B cell (primary cell): ENCODE results near the gene SIK3. TPM values are rescaled to one million over a fixed set of nuclear protein-coding genes. Genes with fewer than 3 reads are reported as not detected.

Experiments used
- ATAC-seq: fragments of 200-7000 bp; cut with Tn5 transposase; one replicate; pipeline ENCODE4 v1.10.0; 2021; ENCODE audit warnings: low read depth, mild to moderate bottlenecking, moderate number of reproducible peaks, moderate library complexity
- CTCF ChIA-PET: fragments of 350-600 bp; sonication (Branson Sonifier 250); formaldehyde crosslinking; loops from one replicate; lab custom pipeline; 2021; ENCODE audit warnings: antibody characterized with exemption, inconsistent platforms; lab: Charles Lee
- POLR2A ChIA-PET: fragments of 350-600 bp; sonication (Branson Sonifier 250); formaldehyde crosslinking; loops from one replicate; lab custom pipeline; 2021; ENCODE audit warnings: antibody characterized with exemption; lab: Charles Lee
- DNase-seq: peaks from one replicate; pipeline ENCODE4 v3.0.0; 2013
- H2AFZ ChIP-seq: 2 replicates; pipeline ENCODE4 v1.6.1; 2012; ENCODE audit warnings: mild to moderate bottlenecking, low read depth, low read length; ENCODE audit not compliant: insufficient read depth, poor library complexity, severe bottlenecking
- H3K27ac ChIP-seq, 2 donors: 1 replicate in 1 of 2; 2 replicates in 1 of 2; pipeline ENCODE4 v1.5.1; 2012 to 2013; ENCODE audit warnings: low read length in 2 of 2, mild to moderate bottlenecking in 2 of 2, moderate library complexity in 1 of 2
- H3K27me3 ChIP-seq, 4 experiments: fragments of 200-600 bp in 1 of 4; sonication (generic) in 1 of 4; replicated peaks in 1 of 4; 1 replicate in 2 of 4; 2 replicates in 2 of 4; pipeline versions ENCODE4 v1.6.1 to v1.7.0; 2013 to 2016; ENCODE audit warnings: low read length in 3 of 4, mild to moderate bottlenecking in 2 of 4, mixed read lengths in 1 of 4, moderate library complexity in 1 of 4; ENCODE audit not compliant: insufficient read depth in 4 of 4, control insufficient read depth in 3 of 4; ENCODE audit errors: control extremely low read depth in 1 of 4
- H3K36me3 ChIP-seq, 2 experiments: replicated peaks in 1 of 2; 1 replicate in 1 of 2; 2 replicates in 1 of 2; pipeline versions ENCODE4 v1.6.1 to v1.7.1; 2013; ENCODE audit warnings: low read length in 1 of 2; ENCODE audit not compliant: insufficient read depth in 2 of 2, control insufficient read depth in 1 of 2; ENCODE audit errors: control extremely low read depth in 1 of 2, extremely low read depth in 1 of 2
- H3K4me1 ChIP-seq, 2 donors: fragments of 200-600 bp in 1 of 2; sonication (generic) in 1 of 2; 1 replicate in 1 of 2; 2 replicates in 1 of 2; pipeline versions ENCODE4 v1.5.1 to v1.6.1; 2013 to 2017; ENCODE audit warnings: low read length in 2 of 2; ENCODE audit not compliant: control insufficient read depth in 2 of 2, insufficient read depth in 2 of 2
- H3K4me2 ChIP-seq: replicated peaks from 2 replicates; pipeline ENCODE3; 2012; ENCODE audit warnings: mild to moderate bottlenecking, low read depth, low read length; ENCODE audit not compliant: poor library complexity, severe bottlenecking
- H3K4me3 ChIP-seq, 5 experiments: fragments of 200-600 bp in 1 of 5; sonication (generic) in 1 of 5; 1 replicate in 3 of 5; 2 replicates in 2 of 5; pipeline versions ENCODE4 v1.5.1 to v1.7.0; 2011 to 2016; ENCODE audit warnings: low read length in 4 of 5, mild to moderate bottlenecking in 4 of 5, low read depth in 2 of 5, control low read depth in 1 of 5, moderate library complexity in 1 of 5; ENCODE audit not compliant: insufficient read depth in 1 of 5; ENCODE audit errors: control extremely low read depth in 1 of 5, extremely low read depth in 1 of 5
- H3K79me2 ChIP-seq: fragments of 200-600 bp; sonication (generic); one replicate; pipeline ENCODE4 v1.6.0; 2016; ENCODE audit warnings: low read length; ENCODE audit not compliant: control insufficient read depth, insufficient read depth
- H3K9ac ChIP-seq: fragments of 200-600 bp; sonication (generic); 2 replicates; pipeline ENCODE4 v1.6.1; 2017; ENCODE audit warnings: mild to moderate bottlenecking, low read length, moderate library complexity
- H3K9me3 ChIP-seq, 3 donors: one replicate each; pipeline versions ENCODE4 v1.6.1 to v1.7.1; 2013; ENCODE audit warnings: low read length in 2 of 3; ENCODE audit not compliant: control insufficient read depth in 2 of 3, insufficient read depth in 1 of 3; ENCODE audit errors: control extremely low read depth in 1 of 3
- H4K20me1 ChIP-seq: 2 replicates; pipeline ENCODE4 v1.6.0; 2012; ENCODE audit warnings: mild to moderate bottlenecking, low read length; ENCODE audit not compliant: insufficient read depth, control insufficient read depth, poor library complexity, severe bottlenecking
- H3K27ac Mint-ChIP-seq: one replicate; pipeline ENCODE4 v1.8.0; 2021; ENCODE audit warnings: mixed read lengths
- H3K27me3 Mint-ChIP-seq: one replicate; pipeline ENCODE4 v1.8.0; 2021; ENCODE audit warnings: mixed read lengths
- H3K4me1 Mint-ChIP-seq: one replicate; pipeline ENCODE4 v1.8.0; 2021; ENCODE audit warnings: mixed read lengths
- H3K4me3 Mint-ChIP-seq: one replicate; pipeline ENCODE4 v1.8.0; 2021; ENCODE audit warnings: mixed read lengths
- H3K9me3 Mint-ChIP-seq: one replicate; pipeline ENCODE4 v1.8.0; 2022; ENCODE audit warnings: mixed read lengths; ENCODE audit not compliant: insufficient read depth
- CTCF ChIP-seq: fragments of 200-600 bp; IDR thresholded peaks from one replicate; pipeline ENCODE4 v1.8.0; 2022; ENCODE audit warnings: antibody characterized with exemption, mild to moderate bottlenecking
- EZH2 ChIP-seq: IDR thresholded peaks from 2 replicates; pipeline ENCODE4 v1.6.1; 2012; ENCODE audit warnings: borderline replicate concordance, low read depth, mild to moderate bottlenecking, moderate library complexity, low read length; ENCODE audit not compliant: insufficient read depth, poor library complexity, severe bottlenecking
- WGBS: methylation state at CpG from one replicate; pipeline ENCODE4 v1.1.5; 2013; ENCODE audit warnings: missing lambda C conversion rate; ENCODE audit not compliant: insufficient coverage; 5-methylcytosine and 5-hydroxymethylcytosine counted together
- intact Hi-C: fragments of 100-400 bp; cut with micrococcal nuclease; formaldehyde crosslinking; loops from one replicate; pipeline ENCODE4 v1.10.0; 2022
- polyA plus RNA-seq: library from polyadenylated mRNA; depleted of rRNA; stranded (reverse); fragments of >200 nt; gene quantifications from 2 replicates; pipeline ENCODE4 v1.2.3, GENCODE V29; 2012
- total RNA-seq, 2 donors: library from RNA; stranded (reverse); fragments of 120-200 nt in 1 of 2; gene quantifications; 1 replicate in 1 of 2; 2 replicates in 1 of 2; pipeline versions ENCODE4 v1.2.3 to v1.2.4, GENCODE V29; 2013 to 2022

Gene SIK3
- total and polyA plus RNA-seq, 2 donors (not counting 1 experiment from before 2014, with no cell fraction given), result 36.5 to 180 TPM

GRCh38 chr11:117091753-117092477, 6.3 kb downstream of the SIK3 start:
- no peak for TF ChIP-seq CTCF
- TF ChIP-seq EZH2, result no peak
- no peak overlapping the region for H2AFZ ChIP-seq
- peaks cover 0 to 5% (median 0%) of the 10 kb centered on the region in 3 donors for H3K9me3 ChIP-seq
- H3K27me3 ChIP-seq, result no peaks in the 10 kb centered on the region
- peaks cover 60 to 65% of the 10 kb centered on the region in 2 donors for H3K4me1 ChIP-seq
- 100% methylated on average over 1 of the region's 4 CpGs for WGBS
- ATAC-seq (no peak), DNase-seq (no peak)
- H3K27ac Mint-ChIP-seq, result no peak overlapping the region
- H3K27me3 Mint-ChIP-seq, result no peaks in the 10 kb centered on the region
- POLR2A ChIA-PET, result no interaction called here
- H4K20me1 ChIP-seq, result peaks cover 51% of the 10 kb centered on the region
- H3K79me2 ChIP-seq, result peaks cover 100% of the 10 kb centered on the region
- intact Hi-C loops, result no loop called here
- CTCF ChIA-PET, result interaction anchor here (0.6 kb wide), 1 partner anchor 14 kb away, joined by 4 read pairs; no protein-coding TSS in a partner anchor
- peaks cover 4% of the 10 kb centered on the region for H3K9me3 Mint-ChIP-seq
- peaks cover 0 to 2% of the 10 kb centered on the region in 2 experiments for H3K36me3 ChIP-seq
- H3K4me2 ChIP-seq, result no peak overlapping the region
- H3K27ac ChIP-seq, result no peak overlapping the region
- H3K4me1 Mint-ChIP-seq, result peaks cover 81% of the 10 kb centered on the region
- H3K4me3 Mint-ChIP-seq, result no peak overlapping the region
- H3K4me3 ChIP-seq, result no peak overlapping the region
- no peak overlapping the region for H3K9ac ChIP-seq

- Mint-ChIP-seq H3K27ac (no peak overlapping the region), H3K4me3 (no peak overlapping the region), H3K9me3 (peaks cover 4% of the 10 kb centered on the region), H3K27me3 (no peaks in the 10 kb centered on the region), H3K4me1 (peaks cover 73% of the 10 kb centered on the region)
- POLR2A ChIA-PET, result no interaction called here
- no peak overlapping the region for H3K4me3 ChIP-seq
- H3K27me3 ChIP-seq, result no peaks in the 10 kb centered on the region
- intact Hi-C loops, result no loop called here
- peaks cover 2 to 5% of the 10 kb centered on the region in 2 experiments for H3K36me3 ChIP-seq
- DNase-seq, result no peak
- CTCF ChIA-PET, result interaction anchor here (0.7 to 1.7 kb wide), 3 partner anchors 10 to 210 kb away, joined by 3 read pairs; no protein-coding TSS in a partner anchor
- peaks cover 43 to 48% of the 10 kb centered on the region in 2 donors for H3K4me1 ChIP-seq
- H3K9me3 ChIP-seq, result peaks cover 0 to 5% (median 0%) of the 10 kb centered on the region in 3 donors
- WGBS, result no CpG with 5 or more reads among the region's 5 CpGs
- peak overlapping the region; percentile 15 for H3K4me2 ChIP-seq
- H3K9ac ChIP-seq, result no peak overlapping the region
- ATAC-seq, result no peak
- peak overlapping the region in 1 of 2 donors; percentile 38 for H3K27ac ChIP-seq
- H4K20me1 ChIP-seq, result peaks cover 57% of the 10 kb centered on the region
- H3K79me2 ChIP-seq, result peaks cover 100% of the 10 kb centered on the region
- TF ChIP-seq EZH2, result no peak
- TF ChIP-seq CTCF, result no peak
- H2AFZ ChIP-seq, result no peak overlapping the region
Measured at GRCh38 chr11:117090111-117090706, 8.0 kb downstream of the SIK3 start.
